ENCODE results near the gene FOS. TPM values are rescaled to one million over a fixed set of nuclear protein-coding genes. Genes with fewer than 3 reads are reported as not detected.

FOS gene
- polyA plus RNA-seq, 1 donor from 2014 or later = 296 TPM

DNA sequence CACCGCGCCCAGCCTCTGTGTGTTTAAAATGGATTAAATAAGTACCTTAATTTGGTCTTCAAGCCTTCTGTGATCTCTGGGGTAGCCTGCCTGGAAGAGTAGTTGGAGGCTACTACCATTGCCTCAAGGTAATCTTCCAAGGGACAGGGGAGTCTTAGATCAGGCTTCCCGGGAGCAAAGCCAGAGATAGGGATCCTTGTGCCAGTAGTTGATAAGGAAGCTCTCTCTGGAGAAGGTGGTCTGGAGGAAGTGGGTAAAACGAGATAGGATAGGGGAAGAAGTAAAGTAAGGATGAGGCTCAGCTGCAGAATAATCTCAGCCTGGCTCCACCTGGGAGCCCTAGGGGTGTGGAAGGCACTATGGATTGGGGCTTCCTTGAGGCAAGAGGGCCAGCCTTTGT lies 38.5 kb downstream of the FOS start:
- TF ChIP-seq, protein P1, sequence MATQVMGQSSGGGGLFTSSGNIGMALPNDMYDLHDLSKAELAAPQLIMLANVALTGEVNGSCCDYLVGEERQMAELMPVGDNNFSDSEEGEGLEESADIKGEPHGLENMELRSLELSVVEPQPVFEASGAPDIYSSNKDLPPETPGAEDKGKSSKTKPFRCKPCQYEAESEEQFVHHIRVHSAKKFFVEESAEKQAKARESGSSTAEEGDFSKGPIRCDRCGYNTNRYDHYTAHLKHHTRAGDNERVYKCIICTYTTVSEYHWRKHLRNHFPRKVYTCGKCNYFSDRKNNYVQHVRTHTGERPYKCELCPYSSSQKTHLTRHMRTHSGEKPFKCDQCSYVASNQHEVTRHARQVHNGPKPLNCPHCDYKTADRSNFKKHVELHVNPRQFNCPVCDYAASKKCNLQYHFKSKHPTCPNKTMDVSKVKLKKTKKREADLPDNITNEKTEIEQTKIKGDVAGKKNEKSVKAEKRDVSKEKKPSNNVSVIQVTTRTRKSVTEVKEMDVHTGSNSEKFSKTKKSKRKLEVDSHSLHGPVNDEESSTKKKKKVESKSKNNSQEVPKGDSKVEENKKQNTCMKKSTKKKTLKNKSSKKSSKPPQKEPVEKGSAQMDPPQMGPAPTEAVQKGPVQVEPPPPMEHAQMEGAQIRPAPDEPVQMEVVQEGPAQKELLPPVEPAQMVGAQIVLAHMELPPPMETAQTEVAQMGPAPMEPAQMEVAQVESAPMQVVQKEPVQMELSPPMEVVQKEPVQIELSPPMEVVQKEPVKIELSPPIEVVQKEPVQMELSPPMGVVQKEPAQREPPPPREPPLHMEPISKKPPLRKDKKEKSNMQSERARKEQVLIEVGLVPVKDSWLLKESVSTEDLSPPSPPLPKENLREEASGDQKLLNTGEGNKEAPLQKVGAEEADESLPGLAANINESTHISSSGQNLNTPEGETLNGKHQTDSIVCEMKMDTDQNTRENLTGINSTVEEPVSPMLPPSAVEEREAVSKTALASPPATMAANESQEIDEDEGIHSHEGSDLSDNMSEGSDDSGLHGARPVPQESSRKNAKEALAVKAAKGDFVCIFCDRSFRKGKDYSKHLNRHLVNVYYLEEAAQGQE (IDR thresholded peaks at IDR 0.05; ENCODE audit: borderline replicate concordance) = no peak
- TF ChIP-seq TAF1 (IDR thresholded peaks at IDR 0.05; ENCODE audit: low read depth) (no peak), SMC3 (conservative IDR thresholded peaks at IDR 0.05; ENCODE audit: poor library complexity) (no peak), EP300 (conservative IDR thresholded peaks at IDR 0.05; ENCODE audit: poor library complexity, severe bottlenecking) (no peak), RAD21 (conservative IDR thresholded peaks at IDR 0.05) (no peak), MXI1 (conservative IDR thresholded peaks at IDR 0.05; ENCODE audit: poor library complexity, severe bottlenecking) (no peak), POLR2AphosphoS5 (IDR thresholded peaks at IDR 0.05) (no peak), EZH2 (IDR thresholded peaks at IDR 0.05; ENCODE audit: borderline replicate concordance, insufficient read depth, low read length, poor library complexity, severe bottlenecking) (no peak)
- TF ChIP-seq, protein P2, sequence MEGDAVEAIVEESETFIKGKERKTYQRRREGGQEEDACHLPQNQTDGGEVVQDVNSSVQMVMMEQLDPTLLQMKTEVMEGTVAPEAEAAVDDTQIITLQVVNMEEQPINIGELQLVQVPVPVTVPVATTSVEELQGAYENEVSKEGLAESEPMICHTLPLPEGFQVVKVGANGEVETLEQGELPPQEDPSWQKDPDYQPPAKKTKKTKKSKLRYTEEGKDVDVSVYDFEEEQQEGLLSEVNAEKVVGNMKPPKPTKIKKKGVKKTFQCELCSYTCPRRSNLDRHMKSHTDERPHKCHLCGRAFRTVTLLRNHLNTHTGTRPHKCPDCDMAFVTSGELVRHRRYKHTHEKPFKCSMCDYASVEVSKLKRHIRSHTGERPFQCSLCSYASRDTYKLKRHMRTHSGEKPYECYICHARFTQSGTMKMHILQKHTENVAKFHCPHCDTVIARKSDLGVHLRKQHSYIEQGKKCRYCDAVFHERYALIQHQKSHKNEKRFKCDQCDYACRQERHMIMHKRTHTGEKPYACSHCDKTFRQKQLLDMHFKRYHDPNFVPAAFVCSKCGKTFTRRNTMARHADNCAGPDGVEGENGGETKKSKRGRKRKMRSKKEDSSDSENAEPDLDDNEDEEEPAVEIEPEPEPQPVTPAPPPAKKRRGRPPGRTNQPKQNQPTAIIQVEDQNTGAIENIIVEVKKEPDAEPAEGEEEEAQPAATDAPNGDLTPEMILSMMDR (IDR thresholded peaks at IDR 0.05; ENCODE audit: poor library complexity, severe bottlenecking) = no peak
- Histone ChIP-seq H4K20me1 (ENCODE audit: insufficient read depth) (no peaks in the 10 kb centered on the region), H3K4me2 (ENCODE audit: low read length) (no peak overlapping the region), H3K9me3 (ENCODE audit: low read length) (no peaks in the 10 kb centered on the region), H3K27me3 (ENCODE audit: insufficient read depth, low read depth, low read length) (no peaks in the 10 kb centered on the region), H3K27ac (ENCODE audit: low read length) (no peak overlapping the region), H3F3A (ENCODE audit: insufficient read depth, low read length, poor library complexity, severe bottlenecking) (no peaks in the 10 kb centered on the region), H3K36me3 (ENCODE audit: insufficient read depth, low read length) (no peaks in the 10 kb centered on the region), H3K79me2 (replicated peaks; ENCODE audit: insufficient read depth, low read length) (no peaks in the 10 kb centered on the region), H2AFZ (ENCODE audit: low read depth, low read length) (no peak overlapping the region), H3K4me3 (ENCODE audit: low read length) (no peak overlapping the region), H3K9ac (ENCODE audit: low read length) (no peak overlapping the region), H3K9me2 (ENCODE audit: insufficient read depth, low read length) (no peaks in the 10 kb centered on the region)

DNA sequence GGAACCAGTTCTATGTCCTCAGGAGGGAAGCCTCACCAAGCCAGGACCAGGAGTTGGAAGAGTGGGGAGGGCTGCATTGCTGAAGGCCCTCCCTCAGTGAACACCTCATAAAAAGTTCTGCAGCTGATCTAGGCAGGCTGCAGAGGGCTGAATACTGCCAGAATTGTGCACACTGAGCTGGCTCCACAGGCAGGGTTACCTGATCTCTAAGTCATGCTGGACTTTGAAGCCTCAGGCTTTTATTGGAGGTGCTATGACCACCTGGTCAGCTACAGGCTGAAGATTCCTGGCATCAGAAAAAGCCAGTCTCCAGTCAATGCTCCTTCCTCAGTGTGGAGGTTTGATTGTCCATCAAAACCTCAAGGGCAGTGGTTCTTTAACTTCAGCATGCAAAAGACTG lies 39.7 kb downstream of the FOS start:
- Histone ChIP-seq H3K9me3 (ENCODE audit: low read length) (no peaks in the 10 kb centered on the region), H3K9me2 (ENCODE audit: insufficient read depth, low read length) (no peaks in the 10 kb centered on the region), H2AFZ (ENCODE audit: low read depth, low read length) (no peak overlapping the region), H4K20me1 (ENCODE audit: insufficient read depth) (no peaks in the 10 kb centered on the region), H3K4me2 (ENCODE audit: low read length) (no peak overlapping the region), H3K27ac (ENCODE audit: low read length) (no peak overlapping the region), H3K79me2 (replicated peaks; ENCODE audit: insufficient read depth, low read length) (no peaks in the 10 kb centered on the region), H3K4me3 (ENCODE audit: low read length) (no peak overlapping the region), H3F3A (ENCODE audit: insufficient read depth, low read length, poor library complexity, severe bottlenecking) (no peaks in the 10 kb centered on the region), H3K27me3 (ENCODE audit: insufficient read depth, low read depth, low read length) (no peaks in the 10 kb centered on the region), H3K36me3 (ENCODE audit: insufficient read depth, low read length) (no peaks in the 10 kb centered on the region), H3K9ac (ENCODE audit: low read length) (no peak overlapping the region)
- TF ChIP-seq EZH2 (IDR thresholded peaks at IDR 0.05; ENCODE audit: borderline replicate concordance, insufficient read depth, low read length, poor library complexity, severe bottlenecking) = no peak
- TF ChIP-seq RAD21 (conservative IDR thresholded peaks at IDR 0.05) = no peak
- no peak for TF ChIP-seq POLR2AphosphoS5 (IDR thresholded peaks at IDR 0.05)
- no peak for TF ChIP-seq EP300 (conservative IDR thresholded peaks at IDR 0.05; ENCODE audit: poor library complexity, severe bottlenecking)
- TF ChIP-seq TAF1 (IDR thresholded peaks at IDR 0.05; ENCODE audit: low read depth) = no peak
- TF ChIP-seq, protein P1 (IDR thresholded peaks at IDR 0.05; ENCODE audit: borderline replicate concordance) = no peak
- TF ChIP-seq, protein P2 (IDR thresholded peaks at IDR 0.05; ENCODE audit: poor library complexity, severe bottlenecking) = no peak
- no peak for TF ChIP-seq MXI1 (conservative IDR thresholded peaks at IDR 0.05; ENCODE audit: poor library complexity, severe bottlenecking)
- no peak for TF ChIP-seq SMC3 (conservative IDR thresholded peaks at IDR 0.05; ENCODE audit: poor library complexity)
